ENCODE measurements around the gene XXYLT1.

The XXYLT1 gene

DNA sequence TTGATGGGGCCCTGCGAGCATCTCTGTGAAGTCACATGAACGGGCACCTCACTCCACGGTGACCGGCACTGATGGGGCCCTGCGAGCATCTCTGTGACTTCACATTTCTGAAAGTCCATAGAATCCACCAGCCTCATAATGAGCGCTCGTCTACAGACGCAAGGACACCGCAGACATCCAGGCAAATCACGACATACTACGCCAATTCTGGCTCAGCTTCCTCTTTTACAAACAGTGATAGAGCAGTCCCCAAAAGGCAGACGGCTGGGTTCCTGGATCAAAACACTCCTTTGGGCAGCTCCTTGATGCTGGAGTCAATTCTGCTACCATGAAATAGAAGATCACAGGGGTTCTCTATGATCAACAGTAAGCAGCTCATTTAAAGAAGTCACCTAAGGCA is 125.4 kb downstream of the XXYLT1 start:
- no peaks in the 10 kb centered on the region for H3K36me3 ChIP-seq (ENCODE audit: insufficient read depth)

GRCh38 chr3:195143221-195143620 is 127.7 kb downstream of the XXYLT1 start:
- TF ChIP-seq, protein P1, sequence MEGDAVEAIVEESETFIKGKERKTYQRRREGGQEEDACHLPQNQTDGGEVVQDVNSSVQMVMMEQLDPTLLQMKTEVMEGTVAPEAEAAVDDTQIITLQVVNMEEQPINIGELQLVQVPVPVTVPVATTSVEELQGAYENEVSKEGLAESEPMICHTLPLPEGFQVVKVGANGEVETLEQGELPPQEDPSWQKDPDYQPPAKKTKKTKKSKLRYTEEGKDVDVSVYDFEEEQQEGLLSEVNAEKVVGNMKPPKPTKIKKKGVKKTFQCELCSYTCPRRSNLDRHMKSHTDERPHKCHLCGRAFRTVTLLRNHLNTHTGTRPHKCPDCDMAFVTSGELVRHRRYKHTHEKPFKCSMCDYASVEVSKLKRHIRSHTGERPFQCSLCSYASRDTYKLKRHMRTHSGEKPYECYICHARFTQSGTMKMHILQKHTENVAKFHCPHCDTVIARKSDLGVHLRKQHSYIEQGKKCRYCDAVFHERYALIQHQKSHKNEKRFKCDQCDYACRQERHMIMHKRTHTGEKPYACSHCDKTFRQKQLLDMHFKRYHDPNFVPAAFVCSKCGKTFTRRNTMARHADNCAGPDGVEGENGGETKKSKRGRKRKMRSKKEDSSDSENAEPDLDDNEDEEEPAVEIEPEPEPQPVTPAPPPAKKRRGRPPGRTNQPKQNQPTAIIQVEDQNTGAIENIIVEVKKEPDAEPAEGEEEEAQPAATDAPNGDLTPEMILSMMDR (conservative IDR thresholded peaks at IDR 0.05; ENCODE audit: low read depth, low read length), result no peak
- Histone ChIP-seq H3K27ac (no peak overlapping the region), H3K4me1 (ENCODE audit: low read depth, poor library complexity, severe bottlenecking) (peaks cover 6% of the 10 kb centered on the region)

More for the DNA sequence above, 125.4 kb downstream of the XXYLT1 start:
- TF ChIP-seq, protein P1 (conservative IDR thresholded peaks at IDR 0.05; ENCODE audit: low read depth, low read length), result no peak
- no peak overlapping the region for H3K27ac ChIP-seq
- no peak overlapping the region for H2AFZ ChIP-seq (ENCODE audit: low read depth)
- H3K4me2 ChIP-seq, result no peak overlapping the region
- H3K4me3 ChIP-seq (IDR thresholded peaks at IDR 0.05; ENCODE audit: insufficient read depth, low read depth, low read length), result no peak overlapping the region
- H3K27me3 ChIP-seq (ENCODE audit: insufficient read depth, low read depth), result no peaks in the 10 kb centered on the region
- no peaks in the 10 kb centered on the region for H3K79me2 ChIP-seq (ENCODE audit: insufficient read depth, low read depth)
- no peaks in the 10 kb centered on the region for H4K20me1 ChIP-seq (ENCODE audit: insufficient read depth)
- peaks cover 6% of the 10 kb centered on the region for H3K4me1 ChIP-seq (ENCODE audit: low read depth, poor library complexity, severe bottlenecking)
- H3K9ac ChIP-seq, result no peak overlapping the region

DNA sequence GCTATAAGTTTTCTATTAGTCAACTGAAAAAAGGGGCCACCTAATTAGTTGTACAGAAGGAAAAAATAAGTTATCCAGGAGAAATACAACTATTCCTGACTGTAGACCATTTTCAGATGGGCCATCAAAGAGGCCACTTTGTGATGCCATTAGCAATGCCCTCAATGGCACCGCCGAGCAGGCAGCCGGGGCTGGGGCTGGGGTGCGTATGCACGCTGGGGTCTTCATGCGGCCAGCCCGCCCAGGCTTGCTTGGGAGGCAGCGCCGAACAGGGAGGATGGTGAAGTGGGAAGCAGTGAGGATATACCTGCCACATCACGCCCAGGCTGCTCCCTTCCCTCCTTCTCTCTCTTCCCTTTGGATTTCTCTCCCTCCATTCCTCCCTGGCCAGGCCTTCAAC is 128.4 kb downstream of the XXYLT1 start:
- no peak overlapping the region for H2AFZ ChIP-seq (ENCODE audit: low read depth)
- H3K9ac ChIP-seq, result no peak overlapping the region
- no peak overlapping the region for H3K27ac ChIP-seq
- H3K79me2 ChIP-seq (ENCODE audit: insufficient read depth, low read depth), result no peaks in the 10 kb centered on the region
- no peak overlapping the region for H3K4me2 ChIP-seq
- no peak overlapping the region for H3K4me3 ChIP-seq (IDR thresholded peaks at IDR 0.05; ENCODE audit: insufficient read depth, low read depth, low read length)
- no peaks in the 10 kb centered on the region for H4K20me1 ChIP-seq (ENCODE audit: insufficient read depth)
- TF ChIP-seq, protein P1 (conservative IDR thresholded peaks at IDR 0.05; ENCODE audit: low read depth, low read length), result no peak
- H3K4me1 ChIP-seq (ENCODE audit: low read depth, poor library complexity, severe bottlenecking), result peaks cover 6% of the 10 kb centered on the region
- H3K36me3 ChIP-seq (ENCODE audit: insufficient read depth), result no peaks in the 10 kb centered on the region
- no peaks in the 10 kb centered on the region for H3K27me3 ChIP-seq (ENCODE audit: insufficient read depth, low read depth)

More at GRCh38 chr3:195143221-195143620, 127.7 kb downstream of the XXYLT1 start:
- Histone ChIP-seq H3K4me3 (IDR thresholded peaks at IDR 0.05; ENCODE audit: insufficient read depth, low read depth, low read length) (no peak overlapping the region), H3K79me2 (ENCODE audit: insufficient read depth, low read depth) (no peaks in the 10 kb centered on the region), H3K9ac (no peak overlapping the region), H3K27me3 (ENCODE audit: insufficient read depth, low read depth) (no peaks in the 10 kb centered on the region), H4K20me1 (ENCODE audit: insufficient read depth) (no peaks in the 10 kb centered on the region), H3K36me3 (ENCODE audit: insufficient read depth) (no peaks in the 10 kb centered on the region), H3K4me2 (no peak overlapping the region), H2AFZ (ENCODE audit: low read depth) (no peak overlapping the region)

DNA sequence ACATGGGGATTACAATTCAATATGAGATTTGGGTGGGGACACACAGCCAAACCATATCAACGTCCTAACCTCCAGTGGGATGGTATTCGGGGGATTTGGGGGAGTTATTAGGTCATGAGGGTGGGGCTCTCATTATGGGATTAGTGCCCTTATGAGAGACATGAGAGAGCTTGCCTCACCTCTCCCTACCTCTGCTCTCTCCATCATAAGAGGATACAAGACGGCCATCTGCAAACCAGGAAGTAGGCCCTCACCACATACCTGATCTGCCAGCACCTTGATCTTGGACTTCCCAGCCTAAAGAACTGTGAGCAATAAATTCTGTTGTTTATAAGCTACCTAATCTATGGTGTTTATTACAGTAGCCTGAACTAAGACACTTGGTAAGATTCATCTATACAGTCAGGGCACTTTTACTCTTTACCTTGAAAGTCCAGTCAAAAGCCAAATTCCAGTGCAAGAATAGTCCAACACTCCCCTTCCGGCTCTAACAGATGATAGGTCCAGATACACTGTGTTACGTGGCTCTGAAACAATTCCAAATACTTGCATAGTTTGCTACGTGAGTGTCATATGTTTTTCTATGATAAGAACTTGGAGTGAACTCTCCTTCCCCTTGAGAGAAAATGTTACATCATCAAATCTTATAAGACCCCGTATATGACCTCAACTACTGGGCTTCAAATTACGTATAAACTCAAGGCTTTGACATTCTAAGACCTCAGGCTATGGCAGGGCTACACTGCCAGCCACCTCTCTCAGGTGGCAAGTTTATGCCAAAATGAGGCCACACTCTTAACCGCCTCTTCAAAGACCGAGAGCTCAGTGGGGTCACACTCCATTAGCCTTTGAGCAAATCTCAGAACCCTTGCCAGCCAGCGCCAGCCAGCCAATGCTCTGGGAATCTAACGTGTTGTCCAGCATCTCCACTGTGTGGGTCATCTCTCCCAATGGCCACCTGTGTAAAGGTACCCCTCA is 129.9 kb downstream of the XXYLT1 start:
- H3K4me3 ChIP-seq (IDR thresholded peaks at IDR 0.05; ENCODE audit: insufficient read depth, low read depth, low read length), result no peak overlapping the region
- no peak overlapping the region for H2AFZ ChIP-seq (ENCODE audit: low read depth)
- no peak overlapping the region for H3K4me2 ChIP-seq
- no peak overlapping the region for H3K9ac ChIP-seq
- peaks cover 6% of the 10 kb centered on the region for H3K4me1 ChIP-seq (ENCODE audit: low read depth, poor library complexity, severe bottlenecking)
- H4K20me1 ChIP-seq (ENCODE audit: insufficient read depth), result no peaks in the 10 kb centered on the region
- TF ChIP-seq, protein P1 (conservative IDR thresholded peaks at IDR 0.05; ENCODE audit: low read depth, low read length), result no peak
- no peaks in the 10 kb centered on the region for H3K36me3 ChIP-seq (ENCODE audit: insufficient read depth)
- H3K27ac ChIP-seq, result no peak overlapping the region
- H3K79me2 ChIP-seq (ENCODE audit: insufficient read depth, low read depth), result no peaks in the 10 kb centered on the region
- H3K27me3 ChIP-seq (ENCODE audit: insufficient read depth, low read depth), result no peaks in the 10 kb centered on the region
